CD4-positive, alpha-beta T cell treated with Interferon alpha-2 for 1 hour (primary cell): ENCODE measurements around the gene SYT7.

ENCODE experiments used
- DNase-seq, 2 donors: peaks; one replicate each; pipeline ENCODE4 v3.0.0-alpha.2; 2020 to 2022

SYT7 gene

GRCh38 chr11:61581931-61582330 lies 1.1 kb upstream of the SYT7 start:
- DNase-seq = no peak

DNA sequence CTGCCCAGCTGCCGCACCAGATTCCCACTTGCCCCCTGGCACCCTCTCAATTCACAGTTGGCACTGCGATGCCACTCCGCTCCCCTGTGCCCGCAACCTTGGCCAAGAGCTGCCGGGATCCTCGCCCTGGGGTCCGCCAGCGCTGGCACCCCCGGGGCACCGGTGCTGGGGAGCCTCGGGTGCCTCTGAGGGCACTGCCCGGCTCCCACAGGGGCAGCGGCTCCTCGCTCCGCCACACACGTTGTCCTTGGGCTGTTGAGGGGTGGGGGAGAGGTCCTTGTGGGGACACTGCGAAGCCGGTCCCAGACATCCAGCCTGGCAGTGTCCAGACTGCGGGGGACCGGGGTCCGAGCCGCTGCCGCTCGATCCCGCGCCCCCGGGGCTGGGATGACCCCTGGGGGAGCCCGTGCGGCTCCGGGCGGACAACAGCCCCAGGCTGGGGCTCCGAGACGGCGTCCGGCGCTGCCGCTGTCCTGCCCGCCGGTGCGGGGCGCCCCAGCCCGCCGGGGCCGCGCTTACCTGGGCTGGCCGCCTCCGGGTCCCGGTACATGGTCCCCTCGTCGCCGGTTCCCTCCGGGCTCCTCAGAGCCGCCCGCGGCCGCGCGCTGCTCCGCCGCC lies 496 bp downstream of the SYT7 start:
- DNase-seq = no peak

DNA sequence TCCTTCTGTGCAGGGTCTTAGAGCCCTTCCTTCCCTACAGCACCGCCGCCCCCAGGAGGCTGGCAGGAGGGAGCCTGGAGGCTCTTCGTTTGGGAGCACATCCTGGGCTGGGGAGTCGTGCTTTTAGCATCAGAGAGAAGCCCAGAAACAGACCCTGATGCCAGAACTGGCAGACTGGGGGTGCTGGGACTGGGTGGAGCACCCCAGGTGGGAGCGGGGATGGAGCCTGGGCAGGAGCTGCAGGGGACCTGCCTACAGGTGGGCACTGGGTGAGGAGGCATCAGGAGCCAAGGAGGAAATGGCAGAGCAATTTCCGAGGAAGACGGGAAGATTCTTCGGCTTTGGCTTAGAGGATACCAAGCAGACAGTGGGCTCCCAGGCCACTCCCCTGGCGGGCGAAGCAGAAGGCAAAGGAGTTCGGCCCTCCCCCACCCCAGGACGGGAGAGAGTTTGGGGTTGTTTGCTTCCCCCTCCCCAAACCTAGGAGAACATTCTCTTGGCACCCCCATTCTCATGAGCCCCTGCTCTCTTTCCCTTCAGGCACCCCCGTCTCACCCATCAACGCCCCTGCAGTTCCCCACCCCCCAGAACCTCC lies 1.1 kb downstream of the SYT7 start:
- no peak for DNase-seq

DNA sequence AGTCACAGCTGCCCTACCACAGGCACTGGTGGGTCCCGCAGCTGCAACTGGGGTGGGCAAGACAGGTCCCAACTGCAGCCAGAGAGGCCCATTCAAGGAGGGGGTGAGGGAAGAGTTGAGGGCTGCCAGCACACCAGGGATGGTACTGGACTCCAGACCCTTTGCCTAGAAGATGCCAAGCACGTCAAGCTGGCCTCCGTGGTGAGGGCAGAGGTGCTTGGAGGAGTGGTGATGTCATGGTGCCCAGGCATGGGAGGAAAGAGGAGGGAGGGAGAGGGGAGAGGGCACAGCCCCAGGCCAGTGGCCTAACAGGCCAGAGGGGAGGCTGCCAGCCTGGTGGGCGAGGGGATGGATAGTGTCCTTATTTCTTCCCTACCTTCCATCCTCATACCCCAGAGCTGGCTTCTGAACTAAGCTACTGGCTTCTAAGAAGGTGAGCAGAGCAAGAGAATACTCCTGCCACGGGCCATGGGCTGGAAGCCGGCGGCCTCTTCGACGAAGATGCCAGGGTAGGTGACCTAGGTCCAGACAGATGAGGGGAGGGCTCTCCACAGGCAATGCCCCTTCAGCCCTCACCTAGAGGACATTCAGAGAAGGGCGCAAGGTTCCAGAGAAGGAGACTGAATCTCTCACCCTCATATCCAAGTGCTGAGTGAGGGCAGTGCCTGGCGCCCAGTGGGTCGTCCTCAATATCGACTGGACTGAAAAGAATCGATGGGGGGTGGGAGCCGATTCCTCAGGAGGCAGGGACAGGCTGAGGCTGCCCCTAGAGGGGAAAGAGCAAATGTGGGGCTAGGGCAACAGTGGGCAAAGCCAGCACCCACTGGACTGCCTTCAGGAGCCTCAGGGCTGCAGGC lies 1.8 kb downstream of the SYT7 start:
- DNase-seq = no peak

DNA sequence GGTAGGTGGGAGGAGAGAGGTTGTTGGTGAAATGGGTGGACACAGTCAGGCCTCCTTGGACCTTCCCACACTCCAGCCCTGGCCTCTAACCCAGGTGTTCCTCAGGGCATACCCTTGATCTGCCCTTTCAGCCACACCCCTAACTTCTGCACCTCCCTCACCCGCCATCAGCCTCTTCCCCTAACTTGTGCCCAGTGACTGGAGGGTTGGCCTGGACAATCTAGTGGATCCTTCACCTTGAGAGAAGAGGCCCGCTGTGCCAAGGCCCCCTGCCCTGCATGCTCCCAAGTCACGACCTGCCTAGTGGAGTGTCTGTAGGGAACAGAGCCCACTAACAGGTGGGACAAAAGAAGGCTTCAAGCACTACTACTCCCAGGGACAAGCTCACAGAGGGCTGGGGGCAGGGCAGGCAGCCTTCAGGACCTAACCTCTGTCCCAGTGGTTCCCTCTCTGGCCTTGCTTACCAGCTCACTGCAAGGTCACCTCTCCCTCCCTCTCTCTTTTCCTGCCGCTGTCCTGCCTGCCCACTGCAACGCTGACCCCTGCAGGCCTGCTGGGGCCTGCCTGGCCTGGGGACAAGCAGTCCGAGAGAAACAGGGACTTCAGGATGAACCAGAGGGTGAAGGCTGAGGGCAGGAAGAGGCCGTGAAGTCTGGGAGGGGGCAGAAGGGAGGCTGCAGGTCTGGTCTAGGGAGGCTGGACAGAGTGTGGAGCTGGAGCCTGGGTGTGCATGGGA lies 3.3 kb downstream of the SYT7 start:
- no peak for DNase-seq

- no peak for DNase-seq
These were observed 4.7 kb downstream of the SYT7 start for GRCh38 chr11:61575886-61576861.

DNA sequence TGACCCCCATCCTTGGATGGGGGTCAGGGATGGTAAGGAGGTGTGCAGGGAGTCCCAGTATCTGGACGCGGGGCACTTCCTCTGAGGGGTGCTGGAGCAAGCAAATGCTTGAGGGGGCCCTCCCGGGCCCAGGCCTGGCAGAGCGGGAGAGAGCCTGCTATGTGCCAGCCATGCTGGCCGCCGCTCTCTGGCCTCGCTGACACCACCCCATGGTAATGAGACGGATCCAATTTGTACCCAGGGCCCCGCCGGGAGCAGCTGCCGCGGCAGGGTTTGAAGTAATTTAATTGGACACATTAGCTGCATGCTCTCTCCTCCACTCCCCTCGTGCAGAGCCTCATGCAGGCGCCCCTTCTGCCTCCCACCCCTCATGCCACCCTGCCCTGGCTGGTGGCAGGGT lies 6.3 kb downstream of the SYT7 start:
- DNase-seq = no peak

DNA sequence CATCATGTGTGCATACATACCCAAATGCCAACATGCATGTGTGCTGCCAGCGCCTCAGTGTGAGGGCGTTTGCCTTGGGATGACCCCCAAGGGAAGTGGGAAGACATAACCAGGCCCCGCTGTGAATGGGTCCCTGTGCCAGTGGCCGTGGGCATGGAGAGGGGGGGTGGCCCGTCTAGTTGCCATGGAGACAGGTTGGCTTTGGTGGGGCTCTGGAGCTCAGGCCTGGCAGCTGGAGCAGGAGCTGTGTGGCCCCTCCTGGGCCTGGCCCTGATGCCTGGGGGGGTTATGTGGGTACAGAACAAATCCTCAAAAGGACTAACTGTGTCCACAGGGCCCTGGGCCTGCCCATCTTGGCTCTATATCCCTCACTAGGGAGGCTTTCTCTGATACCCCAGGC lies 8.0 kb downstream of the SYT7 start:
- no peak for DNase-seq

GRCh38 chr11:61571869-61572268 lies 9.0 kb downstream of the SYT7 start:
- DNase-seq = no peak

GRCh38 chr11:61571337-61571736 lies 9.5 kb downstream of the SYT7 start:
- DNase-seq = no peak

DNA sequence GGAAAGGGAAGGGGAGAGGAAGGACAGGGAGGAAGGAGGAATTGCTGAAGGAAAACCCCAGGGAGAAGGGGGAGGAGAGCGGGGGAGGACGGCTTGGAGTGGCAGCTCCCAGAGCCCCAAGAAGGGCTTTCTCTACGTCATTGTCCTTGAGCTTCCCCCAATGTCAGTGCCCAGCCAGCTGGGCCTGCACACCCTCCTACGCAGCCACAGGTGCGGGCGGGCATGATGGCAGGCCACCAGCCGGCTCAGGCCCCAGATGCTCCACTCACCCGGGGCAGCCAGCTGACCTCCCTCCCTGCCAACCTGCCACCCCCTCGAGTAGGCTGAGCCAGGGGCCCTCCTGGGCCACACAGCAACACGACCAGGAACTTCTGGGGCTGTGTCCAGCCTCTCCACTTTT lies 11.2 kb downstream of the SYT7 start:
- DNase-seq = no peak

GRCh38 chr11:61569018-61569417 lies 11.9 kb downstream of the SYT7 start:
- DNase-seq = no peak

GRCh38 chr11:61567286-61568061 lies 13.4 kb downstream of the SYT7 start:
- DNase-seq = peak; percentile 34 to 75

GRCh38 chr11:61564936-61565696 lies 15.8 kb downstream of the SYT7 start:
- no peak for DNase-seq

DNA sequence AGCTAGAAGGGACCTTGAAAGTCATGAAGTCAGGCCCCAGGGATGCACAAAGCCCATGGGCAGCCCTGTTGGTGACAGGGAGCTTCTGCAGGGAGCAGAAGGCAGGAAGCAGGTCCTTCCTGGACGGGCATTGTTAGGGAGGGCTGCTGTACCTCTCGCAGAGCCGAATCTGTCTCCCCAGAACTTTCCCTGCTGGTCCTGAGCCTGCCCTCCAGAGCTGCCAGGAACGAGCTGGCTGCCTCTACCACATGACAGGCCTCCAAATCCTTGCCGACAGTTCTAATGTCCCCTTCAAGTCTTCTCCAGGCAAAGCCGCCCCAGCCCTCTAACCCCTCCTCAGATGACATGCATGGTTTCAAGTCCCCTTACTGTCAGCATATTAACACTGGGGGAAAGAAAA lies 20.1 kb downstream of the SYT7 start:
- DNase-seq = no peak

DNA sequence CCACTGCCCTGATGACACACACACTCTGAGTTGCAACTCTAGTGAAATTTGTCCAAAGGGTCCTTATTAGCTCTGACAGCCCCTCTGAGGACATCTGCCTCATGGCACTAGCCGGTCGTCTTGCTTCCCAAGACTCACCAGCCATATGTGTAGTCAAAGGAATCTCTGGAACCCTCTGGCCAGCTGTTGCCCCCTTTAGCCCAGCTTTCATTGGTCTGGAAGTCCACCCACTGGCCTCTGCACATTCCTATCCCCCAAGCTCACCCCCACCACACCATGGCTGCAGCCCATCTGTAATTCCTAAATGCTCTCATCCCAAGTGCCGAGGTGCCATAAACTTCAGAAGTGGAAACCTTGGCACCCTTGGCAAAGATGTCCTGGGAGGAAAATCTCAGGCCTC lies 24.3 kb downstream of the SYT7 start:
- no peak for DNase-seq

- DNase-seq = no peak
These were observed 24.9 kb downstream of the SYT7 start for GRCh38 chr11:61555978-61556377.

- no peak for DNase-seq
These were observed 25.6 kb downstream of the SYT7 start for GRCh38 chr11:61555051-61555969.

DNA sequence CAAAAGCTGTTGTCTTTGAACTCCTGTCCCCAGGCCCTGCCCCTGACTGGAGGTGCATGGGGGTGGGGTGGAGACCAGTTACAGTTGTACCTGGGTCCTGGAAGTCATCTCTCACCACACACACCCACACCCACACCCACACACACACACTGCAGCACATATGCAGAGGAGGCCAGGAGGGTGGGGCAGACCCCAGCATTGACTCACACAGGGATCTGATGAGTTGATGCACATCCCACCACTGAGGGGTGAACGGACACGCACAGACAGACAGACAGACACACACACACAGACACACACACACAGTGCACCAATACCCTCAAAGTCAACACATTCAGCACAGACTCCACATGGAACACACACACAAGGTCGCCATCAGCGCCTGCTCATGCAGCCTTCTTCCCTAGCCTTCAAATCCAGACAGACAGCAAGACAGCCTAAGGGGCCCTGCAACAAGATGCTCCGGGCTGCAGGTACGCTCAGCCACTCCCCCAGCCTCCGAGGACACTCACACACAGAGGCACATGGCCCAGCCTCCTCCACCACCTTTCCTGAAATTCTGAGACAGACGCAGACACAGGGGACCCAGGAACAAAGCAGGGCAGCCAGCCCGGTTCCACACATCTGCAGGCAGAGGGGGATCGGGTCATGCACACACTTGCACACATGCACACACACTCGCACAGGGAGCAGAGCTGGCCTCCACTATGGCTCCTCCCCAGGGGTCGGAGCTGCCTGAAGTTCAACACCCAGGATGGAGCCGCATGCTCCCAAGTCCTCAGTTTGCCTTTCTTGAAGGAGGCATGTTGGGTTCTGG lies 26.5 kb downstream of the SYT7 start:
- DNase-seq = no peak
